ENCODE results near the gene TMEM217.

Gene TMEM217

GRCh38 chr6:37244430-37245310 is 13.3 kb downstream of the TMEM217 start:
- Mint-ChIP-seq H3K4me1 (peaks cover 16 to 25% of the 10 kb centered on the region in 2 donors), H3K27ac (no peak overlapping the region), H3K36me3 (peaks cover 0 to 7% of the 10 kb centered on the region in 2 donors), H3K27me3 (peaks cover 0 to 9% of the 10 kb centered on the region in 2 donors), H3K4me3 (no peak overlapping the region), H3K9me3 (no peaks in the 10 kb centered on the region)
- DNase-seq (no peak), ATAC-seq (replicated peaks) (no peak)

- no peaks in the 10 kb centered on the region for H3K9me3 Mint-ChIP-seq
- peak overlapping the region; percentile 25 for H3K27ac Mint-ChIP-seq
- peaks cover 18 to 28% of the 10 kb centered on the region in 2 donors for H3K4me1 Mint-ChIP-seq
- DNase-seq (no peak), ATAC-seq (replicated peaks) (no peak)
- peaks cover 0 to 7% of the 10 kb centered on the region in 2 donors for H3K36me3 Mint-ChIP-seq
- H3K4me3 Mint-ChIP-seq = no peak overlapping the region
- H3K27me3 Mint-ChIP-seq = peaks cover 0 to 9% of the 10 kb centered on the region in 2 donors
These were observed 14.1 kb downstream of the TMEM217 start for GRCh38 chr6:37243816-37244370.

- H3K9me3 Mint-ChIP-seq = no peaks in the 10 kb centered on the region
- DNase-seq = no peak
- peak overlapping the region; percentile 25 for H3K27ac Mint-ChIP-seq
- peaks cover 0 to 7% of the 10 kb centered on the region in 2 donors for H3K36me3 Mint-ChIP-seq
- no peak overlapping the region for H3K4me3 Mint-ChIP-seq
- ATAC-seq (replicated peaks) = no peak
- H3K4me1 Mint-ChIP-seq = peaks cover 21 to 33% of the 10 kb centered on the region in 2 donors
- peaks cover 0 to 9% of the 10 kb centered on the region in 2 donors for H3K27me3 Mint-ChIP-seq
These were observed 14.7 kb downstream of the TMEM217 start for GRCh38 chr6:37243131-37243815.

GRCh38 chr6:37242429-37243052 is 15.4 kb downstream of the TMEM217 start:
- H3K9me3 Mint-ChIP-seq = no peaks in the 10 kb centered on the region
- no peak overlapping the region for H3K4me3 Mint-ChIP-seq
- peaks cover 0 to 7% of the 10 kb centered on the region in 2 donors for H3K36me3 Mint-ChIP-seq
- peaks cover 0 to 9% of the 10 kb centered on the region in 2 donors for H3K27me3 Mint-ChIP-seq
- H3K4me1 Mint-ChIP-seq = peaks cover 23 to 34% of the 10 kb centered on the region in 2 donors
- no peak for DNase-seq
- peak; percentile 23 to 32 for ATAC-seq (replicated peaks)
- peak overlapping the region; percentile 16 for H3K27ac Mint-ChIP-seq

- Mint-ChIP-seq H3K4me3 (no peak overlapping the region), H3K27me3 (peaks cover 0 to 9% of the 10 kb centered on the region in 2 donors), H3K36me3 (peaks cover 0 to 4% of the 10 kb centered on the region in 2 donors), H3K9me3 (no peaks in the 10 kb centered on the region), H3K4me1 (peaks cover 26 to 34% of the 10 kb centered on the region in 2 donors), H3K27ac (peak overlapping the region; percentile 83)
- ATAC-seq (replicated peaks) (no peak), DNase-seq (no peak)
These were observed 16.0 kb downstream of the TMEM217 start for GRCh38 chr6:37241775-37242428.

- Mint-ChIP-seq H3K4me3 (no peak overlapping the region), H3K36me3 (peaks cover 0 to 4% of the 10 kb centered on the region in 2 donors), H3K4me1 (peaks cover 28 to 34% of the 10 kb centered on the region in 2 donors), H3K27me3 (peaks cover 0 to 6% of the 10 kb centered on the region in 2 donors), H3K9me3 (no peaks in the 10 kb centered on the region), H3K27ac (no peak overlapping the region)
- ATAC-seq (replicated peaks) (no peak), DNase-seq (no peak)
These were observed 16.8 kb downstream of the TMEM217 start for GRCh38 chr6:37241131-37241530.

GRCh38 chr6:37239950-37240713 is 17.8 kb downstream of the TMEM217 start:
- H3K9me3 Mint-ChIP-seq = no peaks in the 10 kb centered on the region
- H3K27me3 Mint-ChIP-seq = no peaks in the 10 kb centered on the region
- H3K4me3 Mint-ChIP-seq = peak overlapping the region in 1 of 2 donors; percentile 20
- no peaks in the 10 kb centered on the region for H3K36me3 Mint-ChIP-seq
- H3K27ac Mint-ChIP-seq = peak overlapping the region; percentile 75
- H3K4me1 Mint-ChIP-seq = peaks cover 28 to 34% of the 10 kb centered on the region in 2 donors
- peak; percentile 77 for DNase-seq
- ATAC-seq (replicated peaks) = peak; percentile 90 to 92

GRCh38 chr6:37239526-37239925 is 18.4 kb downstream of the TMEM217 start:
- Mint-ChIP-seq H3K9me3 (no peaks in the 10 kb centered on the region), H3K27me3 (no peaks in the 10 kb centered on the region), H3K4me1 (peaks cover 28 to 34% of the 10 kb centered on the region in 2 donors), H3K4me3 (no peak overlapping the region), H3K27ac (peak overlapping the region; percentile 75), H3K36me3 (no peaks in the 10 kb centered on the region)
- ATAC-seq (replicated peaks) = no peak
- DNase-seq = no peak

GRCh38 chr6:37238381-37238780 is 19.6 kb downstream of the TMEM217 start:
- no peaks in the 10 kb centered on the region for H3K9me3 Mint-ChIP-seq
- DNase-seq = no peak

GRCh38 chr6:37237789-37238188 is 20.2 kb downstream of the TMEM217 start:
- no peak for ATAC-seq (replicated peaks)

More at GRCh38 chr6:37238381-37238780, 19.6 kb downstream of the TMEM217 start:
- H3K27me3 Mint-ChIP-seq = no peaks in the 10 kb centered on the region
- H3K4me3 Mint-ChIP-seq = no peak overlapping the region
- no peak overlapping the region for H3K27ac Mint-ChIP-seq
- H3K36me3 Mint-ChIP-seq = no peaks in the 10 kb centered on the region
- H3K4me1 Mint-ChIP-seq = peaks cover 26 to 30% of the 10 kb centered on the region in 2 donors
- no peak for ATAC-seq (replicated peaks)

GRCh38 chr6:37236921-37237320 is 21.0 kb downstream of the TMEM217 start:
- H3K4me1 Mint-ChIP-seq = peaks cover 19 to 20% of the 10 kb centered on the region in 2 donors
- peaks cover 0 to 9% of the 10 kb centered on the region in 2 donors for H3K27me3 Mint-ChIP-seq
- no peaks in the 10 kb centered on the region for H3K9me3 Mint-ChIP-seq

More at GRCh38 chr6:37237789-37238188, 20.2 kb downstream of the TMEM217 start:
- H3K9me3 Mint-ChIP-seq = no peaks in the 10 kb centered on the region
- peaks cover 27 to 28% of the 10 kb centered on the region in 2 donors for H3K4me1 Mint-ChIP-seq
- H3K27ac Mint-ChIP-seq = no peak overlapping the region
- H3K4me3 Mint-ChIP-seq = no peak overlapping the region
- no peak for DNase-seq
- peaks cover 0 to 5% of the 10 kb centered on the region in 2 donors for H3K27me3 Mint-ChIP-seq
- H3K36me3 Mint-ChIP-seq = no peaks in the 10 kb centered on the region

GRCh38 chr6:37233541-37233940 is 24.4 kb downstream of the TMEM217 start:
- peaks cover 0 to 9% of the 10 kb centered on the region in 2 donors for H3K27me3 Mint-ChIP-seq
- no peak overlapping the region for H3K27ac Mint-ChIP-seq
- H3K4me1 Mint-ChIP-seq = peaks cover 4 to 13% of the 10 kb centered on the region in 2 donors
- no peaks in the 10 kb centered on the region for H3K9me3 Mint-ChIP-seq
- no peak overlapping the region for H3K4me3 Mint-ChIP-seq
- DNase-seq = no peak
- no peaks in the 10 kb centered on the region for H3K36me3 Mint-ChIP-seq
- ATAC-seq (replicated peaks) = no peak

More at GRCh38 chr6:37236921-37237320, 21.0 kb downstream of the TMEM217 start:
- DNase-seq (no peak), ATAC-seq (replicated peaks) (no peak)
- peak overlapping the region; percentile 53 for H3K27ac Mint-ChIP-seq
- no peaks in the 10 kb centered on the region for H3K36me3 Mint-ChIP-seq
- no peak overlapping the region for H3K4me3 Mint-ChIP-seq
